Vein endothelial cell (primary cell): Measurements from ENCODE around the gene LNP1. TPM values are rescaled to one million over a fixed set of nuclear protein-coding genes. Genes with fewer than 3 reads are reported as not detected.

Source experiments
- total RNA-seq: library from RNA; depleted of rRNA; stranded (reverse); fragments of >200 nt; gene quantifications from 2 replicates; pipeline ENCODE4 v1.2.3, GENCODE V29; 2012

Gene LNP1, protein sequence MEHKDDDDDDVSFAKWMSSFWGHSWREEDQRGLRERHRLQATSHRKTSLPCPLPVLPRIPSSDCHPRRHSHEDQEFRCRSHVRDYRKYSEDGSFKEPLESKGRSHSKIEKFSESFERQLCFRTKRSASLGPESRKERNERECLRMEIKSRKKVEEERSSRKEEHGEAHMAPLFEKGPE
- 0.98 and 1.6 TPM in 2 replicates for total RNA-seq

DNA sequence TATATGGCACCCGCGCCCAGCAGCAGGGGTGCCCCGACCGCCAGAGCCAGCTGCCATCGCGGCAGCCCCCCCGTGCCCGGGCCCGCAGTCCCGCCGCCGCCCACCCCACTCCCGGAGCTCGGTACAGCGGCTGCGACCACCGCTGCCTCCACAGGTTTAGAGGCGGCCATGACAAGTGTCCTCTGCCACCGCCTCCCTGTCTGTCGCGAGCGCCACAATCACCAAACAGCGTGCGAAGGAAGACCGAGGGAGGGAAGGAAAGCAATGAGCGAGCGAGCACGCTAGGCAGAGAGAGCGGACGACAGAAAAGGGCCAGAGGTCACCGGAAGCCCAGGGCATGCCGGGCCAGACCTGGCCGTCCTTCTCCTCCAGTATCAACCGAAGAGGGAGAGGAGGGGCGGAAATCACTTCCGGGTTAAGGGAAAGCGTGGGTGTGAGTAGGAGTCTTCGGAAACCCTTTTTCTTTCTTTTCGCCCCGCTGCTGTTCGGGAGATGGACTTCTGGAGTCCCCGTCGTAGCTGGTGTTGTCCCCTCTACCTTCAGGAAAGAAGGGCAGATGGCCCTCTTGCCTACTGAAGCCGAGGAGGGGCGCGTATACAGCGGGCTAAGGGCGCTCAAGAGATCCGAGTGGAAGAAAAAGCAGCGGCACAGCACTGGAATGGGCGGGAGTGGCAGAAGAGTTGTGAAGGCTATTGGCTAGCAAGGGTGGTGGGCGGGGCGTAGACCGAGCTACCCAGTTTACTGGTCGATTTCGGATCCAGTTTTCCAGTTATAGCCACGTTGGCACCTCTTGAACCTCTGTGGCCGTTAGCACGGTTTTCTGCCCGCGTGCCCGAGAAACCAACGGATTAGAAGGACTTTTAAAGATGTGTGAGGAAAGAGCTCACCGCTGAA is at the start of gene LNP1, which contains the start of gene TOMM70:
TSS of gene LNP1 (plus strand) at position 760 of the 894 bp plus-strand sequence. CDS start 28,191 bp downstream, outside the sequence.
TSS of gene TOMM70 (minus strand) at position 310 of the 894 bp plus-strand sequence. CDS start at position 170, 140 bp downstream.

DNA sequence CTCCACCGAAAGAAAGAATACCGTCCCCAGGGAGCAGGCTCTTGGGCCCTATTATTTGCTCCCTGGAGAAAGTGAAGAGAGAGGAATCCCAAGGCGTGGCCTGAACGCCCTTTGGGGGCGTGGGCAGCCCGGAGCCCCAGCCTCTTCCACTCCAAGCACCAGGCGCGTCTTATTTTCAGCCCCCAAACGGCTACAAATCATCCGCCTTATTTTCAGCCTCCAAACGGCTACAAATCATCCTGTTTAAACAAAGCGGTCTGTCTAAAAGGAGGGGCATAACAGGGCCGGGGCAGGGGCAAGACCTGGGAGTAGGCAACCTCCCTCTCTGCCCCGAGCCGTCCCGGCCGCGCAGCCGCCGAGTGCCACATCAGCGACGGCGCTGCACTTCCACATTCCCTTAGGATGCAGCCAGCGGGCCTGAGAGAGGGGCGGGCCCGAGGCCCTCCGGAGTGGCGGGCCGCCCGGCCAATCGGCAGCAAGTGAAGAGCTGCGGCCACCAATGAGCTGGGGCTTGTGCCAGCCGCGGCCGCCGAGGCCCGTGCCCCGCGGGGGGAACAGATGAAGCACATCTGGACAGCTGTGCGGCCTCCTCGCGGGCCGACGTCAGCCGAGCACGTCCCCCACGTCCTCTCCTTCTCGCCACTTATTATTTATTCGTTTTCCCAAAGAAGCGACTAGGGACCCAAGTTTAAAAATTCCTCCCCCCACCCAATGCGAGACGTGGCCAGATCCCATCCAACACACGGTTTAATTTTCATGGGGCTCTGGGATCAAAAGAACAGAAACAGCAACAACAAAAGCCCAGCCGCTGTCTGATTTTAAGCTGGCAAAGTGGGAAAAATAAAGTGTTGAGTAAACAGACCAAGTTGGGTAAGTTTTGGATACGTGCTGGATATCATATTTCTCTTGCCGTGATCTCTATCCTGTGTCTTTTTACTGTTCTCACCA is 91.0 kb downstream of the LNP1 start, which contains the start of gene TMEM45A:
TSS of gene TMEM45A (plus strand) at position 561 of the 948 bp plus-strand sequence. CDS start 62,593 bp downstream, outside the sequence.

Other genes with a start within 250 kb of the LNP1 start
- gene TBC1D23, start 140.5 kb upstream of the LNP1 start, total RNA-seq, result 36.6 and 45.9 TPM in 2 replicates
- gene NIT2, start 66.8 kb upstream of the LNP1 start, total RNA-seq, result 14.1 and 14.4 TPM in 2 replicates
- 38.2 and 47.8 TPM in 2 replicates for gene TOMM70, start 450 bp upstream of the LNP1 start, total RNA-seq
- gene TMEM45A, start 91.1 kb downstream of the LNP1 start, total RNA-seq, result 4.5 and 7.2 TPM in 2 replicates
- gene ADGRG7, start 208.1 kb downstream of the LNP1 start, total RNA-seq, result not detected in 2 replicates